HG02642 (cell line): ENCODE results near the gene PRPF4.
"Not testable (repeated sequence)": the region's sequence is repeated elsewhere in the genome, so short reads cannot be mapped to it uniquely, and the experiment has no call there.

Source experiments
- ATAC-seq: cut with Tn5 transposase; IDR thresholded peaks from one replicate; pipeline ENCODE4 v1.9.1; 2021; ENCODE audit warnings: mild to moderate bottlenecking; ENCODE audit not compliant: unreplicated experiment, poor library complexity

Gene PRPF4

GRCh38 chr9:113275157-113276131 lies at the start of gene PRPF4, which contains the start of gene CDC26:
Gene PRPF4, plus strand, starts transcription at chr9:113275658. Its CDS starts 86 bp downstream, at chr9:113275744.
Gene CDC26, minus strand, starts transcription at chr9:113275572. Its CDS starts 3,065 bp downstream, at chr9:113272507.
- peak; percentile 98 for ATAC-seq

- no peak for ATAC-seq
Measured at GRCh38 chr9:113227436-113227835, 48.0 kb upstream of the PRPF4 start.

DNA sequence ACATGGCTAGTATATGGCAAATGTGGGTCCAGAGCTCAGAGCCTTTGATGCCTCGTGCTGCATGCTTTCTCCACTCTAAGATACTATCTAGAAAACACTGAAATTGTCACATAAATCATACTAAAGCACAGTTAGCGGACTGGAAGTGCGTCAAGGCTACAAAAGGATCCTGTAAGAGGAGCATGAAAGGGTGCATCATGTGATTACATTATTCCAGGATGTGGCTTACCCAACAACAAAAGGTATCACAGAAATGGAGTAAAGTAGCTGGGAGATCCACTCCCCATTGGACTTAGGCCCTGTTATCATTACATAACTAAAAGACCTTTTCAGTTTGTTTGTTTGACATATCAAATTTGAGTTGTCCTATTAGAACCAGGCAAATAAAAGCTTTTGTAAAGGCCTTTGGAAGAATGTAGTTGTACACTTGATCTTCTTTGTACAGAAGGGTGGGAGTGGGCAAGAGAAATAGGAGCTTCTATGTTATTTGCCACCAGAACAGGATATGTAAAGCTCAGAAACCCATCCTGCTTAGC lies 47.3 kb upstream of the PRPF4 start:
- ATAC-seq: no peak

- no peak for ATAC-seq
Measured at GRCh38 chr9:113231701-113232100, 43.8 kb upstream of the PRPF4 start.

GRCh38 chr9:113235701-113236255 lies 39.7 kb upstream of the PRPF4 start:
- ATAC-seq: not testable (repeated sequence)

GRCh38 chr9:113237026-113237425 lies 38.4 kb upstream of the PRPF4 start:
- ATAC-seq: no peak

- ATAC-seq: no peak
Measured at GRCh38 chr9:113238202-113238858, 37.1 kb upstream of the PRPF4 start.

- ATAC-seq: no peak
Measured at GRCh38 chr9:113238859-113239232, 36.6 kb upstream of the PRPF4 start.

- ATAC-seq: no peak
Measured at GRCh38 chr9:113241161-113241560, 34.3 kb upstream of the PRPF4 start.

GRCh38 chr9:113244556-113244955 lies 30.9 kb upstream of the PRPF4 start:
- no peak for ATAC-seq

DNA sequence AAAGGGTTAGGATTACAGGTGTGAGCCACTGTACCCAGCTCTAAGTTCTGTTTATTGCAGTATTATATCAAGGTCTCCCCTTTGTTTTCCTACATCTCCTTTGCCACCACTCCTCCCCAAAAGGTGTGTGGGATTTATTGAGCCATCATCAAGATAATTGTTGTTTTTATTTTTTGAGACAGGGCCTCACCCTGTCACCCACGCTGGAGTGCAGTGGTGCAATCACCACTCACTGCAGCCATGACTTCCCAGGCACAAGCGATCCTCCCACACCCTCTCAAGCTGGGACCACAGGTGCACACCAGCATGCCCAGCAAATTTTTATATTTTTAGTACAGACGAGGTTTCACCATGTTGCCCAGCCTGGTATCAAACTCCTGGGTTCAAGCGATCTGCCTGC lies 29.6 kb upstream of the PRPF4 start:
- no peak for ATAC-seq

- no peak for ATAC-seq
Measured at GRCh38 chr9:113246928-113247327, 28.5 kb upstream of the PRPF4 start.

DNA sequence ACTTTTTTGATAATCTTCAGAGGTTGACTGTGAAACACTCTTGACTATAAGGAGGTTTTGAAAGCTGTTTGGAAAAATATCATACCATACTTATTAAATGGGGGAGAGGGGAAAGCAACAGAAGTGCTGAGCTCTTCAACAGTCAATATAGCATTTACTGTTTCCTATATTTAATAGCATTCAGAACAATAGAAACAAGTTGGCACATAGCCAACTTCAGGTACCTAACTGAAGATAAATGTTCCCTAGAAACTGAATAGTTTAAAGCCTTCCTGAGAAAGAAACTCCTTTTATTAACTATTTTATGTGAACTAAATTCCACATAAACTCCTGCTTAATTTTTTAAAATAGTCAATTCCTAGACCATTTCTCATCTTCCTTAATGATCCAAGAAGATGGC lies 27.8 kb upstream of the PRPF4 start:
- no peak for ATAC-seq

DNA sequence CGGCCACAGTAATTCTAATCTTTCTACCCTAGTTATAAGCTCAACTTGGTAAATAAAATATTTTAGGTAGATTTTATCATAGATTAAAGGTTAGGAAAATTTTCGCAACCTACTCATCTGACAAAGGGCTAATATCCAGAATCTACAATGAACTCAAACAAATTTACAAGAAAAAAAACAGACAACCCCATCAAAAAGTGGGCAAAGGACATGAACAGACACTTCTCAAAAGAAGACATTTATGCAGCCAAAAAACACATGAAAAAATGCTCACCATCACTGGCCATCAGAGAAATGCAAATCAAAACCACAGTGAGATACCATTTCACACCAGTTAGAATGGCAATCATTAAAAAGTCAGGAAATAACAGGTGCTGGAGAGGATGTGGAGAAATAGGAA lies 25.8 kb upstream of the PRPF4 start:
- ATAC-seq: not testable (repeated sequence)

DNA sequence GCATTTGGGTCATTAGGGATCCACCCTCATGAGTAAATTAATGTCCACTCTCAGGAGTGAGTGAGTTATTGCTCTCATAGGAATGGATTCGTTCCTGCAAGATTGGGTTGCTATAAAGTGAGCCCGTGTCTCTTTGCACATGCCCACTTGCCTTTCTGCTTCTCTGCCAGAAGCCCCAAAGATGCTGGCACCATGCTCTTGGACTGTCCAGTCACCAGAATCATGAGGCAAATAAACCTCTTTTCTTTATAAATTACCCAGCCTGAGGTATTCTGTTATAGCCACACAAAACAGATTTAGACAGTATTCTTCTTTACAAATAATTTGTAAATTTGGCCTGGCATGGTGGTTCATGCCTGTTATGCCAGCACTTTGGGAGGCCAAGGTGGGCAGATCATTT lies 24.7 kb upstream of the PRPF4 start:
- no peak for ATAC-seq

GRCh38 chr9:113254991-113255390 lies 20.5 kb upstream of the PRPF4 start:
- no peak for ATAC-seq

- no peak for ATAC-seq
Measured at GRCh38 chr9:113255438-113255837, 20.0 kb upstream of the PRPF4 start.

- no peak for ATAC-seq
Measured at GRCh38 chr9:113257863-113258262, 17.6 kb upstream of the PRPF4 start.

DNA sequence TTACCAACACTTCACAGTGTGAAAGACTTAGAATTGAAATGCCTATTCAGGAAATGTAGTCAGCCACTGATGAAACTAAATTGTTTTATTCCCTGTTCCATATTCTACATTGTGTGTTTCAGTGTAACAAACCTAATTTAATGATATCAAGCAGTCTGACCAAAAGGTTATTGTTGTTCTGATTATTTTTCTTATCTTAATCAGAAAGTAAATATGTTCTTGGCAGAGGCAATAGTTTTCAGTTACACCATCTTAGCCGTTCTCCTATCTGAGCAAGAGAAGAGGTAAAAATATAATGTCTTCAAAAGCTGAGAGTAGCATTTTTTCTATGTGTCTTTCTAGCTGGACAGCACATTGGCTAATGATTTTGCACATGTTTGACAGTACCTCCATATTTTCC lies 17.2 kb upstream of the PRPF4 start:
- no peak for ATAC-seq

GRCh38 chr9:113261917-113262671 lies 13.4 kb upstream of the PRPF4 start:
- no peak for ATAC-seq
